Measurements from ENCODE around the gene SOD3. TPM values are rescaled to one million over a fixed set of nuclear protein-coding genes. Genes with fewer than 3 reads are reported as not detected.

The SOD3 gene
- total and polyA plus RNA-seq, 2 of the 13 experiments (the other 11 are each of a cell fraction or from before 2014, with no cell fraction given) = 0.04 TPM; not detected in 1

DNA sequence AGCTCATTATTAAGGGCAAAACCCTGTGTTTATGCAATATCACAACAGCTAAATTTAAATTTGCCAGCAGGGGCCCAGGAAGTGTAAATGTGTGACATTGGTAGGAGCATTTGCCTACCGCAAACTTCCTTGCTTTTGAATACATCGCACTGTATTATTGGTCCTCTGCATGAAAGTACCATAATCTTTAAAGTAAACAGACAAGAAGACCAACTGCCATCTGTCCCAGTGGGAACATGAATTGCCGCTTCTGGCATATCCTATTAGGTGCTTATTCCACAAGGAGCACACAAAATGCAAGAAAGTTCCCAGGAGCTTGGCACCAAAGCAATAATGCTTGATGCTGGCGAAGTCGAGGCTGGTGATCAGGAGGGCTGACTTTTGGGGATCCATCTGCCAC, 51.3 kb downstream of the SOD3 start (continued):
- TF ChIP-seq ATF2 (CRISPR knock-in tag; IDR thresholded peaks at IDR 0.05) (no peak), REST (IDR thresholded peaks at IDR 0.05; ENCODE audit: borderline replicate concordance in 1 of 2, low read depth in 1 of 2, low read length in 2 of 2) (no peak), GATAD2A (CRISPR knock-in tag; IDR thresholded peaks at IDR 0.05) (no peak), TFDP1 (CRISPR knock-in tag; IDR thresholded peaks at IDR 0.05; ENCODE audit: borderline replicate concordance) (no peak), SAFB2 (CRISPR knock-in tag; IDR thresholded peaks at IDR 0.05; ENCODE audit: borderline replicate concordance, low read depth) (no peak)

GRCh38 chr4:24849351-24849750, 54.0 kb downstream of the SOD3 start:
- no peak overlapping the region for H3K4me3 ChIP-seq (replicated peaks in 1 of 3; ENCODE audit: insufficient read depth in 1 of 3, low read depth in 2 of 3, low read length in 3 of 3)
- no peaks in the 10 kb centered on the region for H3K27me3 ChIP-seq (ENCODE audit: control insufficient read depth in 1 of 2, insufficient read depth in 2 of 2, low read length in 2 of 2)
- H3K9me3 ChIP-seq (ENCODE audit: low read length) = no peaks in the 10 kb centered on the region
- H3K79me2 ChIP-seq (ENCODE audit: insufficient read depth, low read length) = no peaks in the 10 kb centered on the region
- no peak overlapping the region for H3K27ac ChIP-seq (ENCODE audit: extremely low read length, insufficient read depth, low read length)
- FAIRE-seq = no peak
- H4K20me1 ChIP-seq (ENCODE audit: insufficient read depth, low read length) = no peaks in the 10 kb centered on the region
- ChIA-PET POLR2A (no interaction called here), CTCF (ENCODE audit: low intra/inter-chr PET ratio, low total read pairs) (no interaction called here)
- no TSS peak for BruUV-seq (replicated peaks)
- in situ Hi-C loops (cut with HindIII; ENCODE audit: extremely low pct_ligation_motif_present, low pct_unique_long_range_greater_than_20kb) = no loop called here
- no peak overlapping the region for H3K4me2 ChIP-seq (ENCODE audit: low read depth, low read length)
- 39% methylated on average over 4 of the region's 4 CpGs for WGBS (ENCODE audit: low lambda C conversion rate)
- no peaks in the 10 kb centered on the region for H3K36me3 ChIP-seq (replicated peaks in 1 of 2; ENCODE audit: control insufficient read depth in 1 of 2, insufficient read depth in 2 of 2, low read length in 2 of 2)
- ATAC-seq = no peak
- H3K4me1 ChIP-seq (ENCODE audit: insufficient read depth, low read length) = no peaks in the 10 kb centered on the region
- intact Hi-C loops (cut with micrococcal nuclease; ENCODE audit: unreplicated experiment) = no loop called here
- H3K9ac ChIP-seq (ENCODE audit: insufficient read depth, low read depth, low read length) = no peak overlapping the region
- H2AFZ ChIP-seq (ENCODE audit: low read length) = no peak overlapping the region
- no peak for DNase-seq (ENCODE audit: low spot score)
- TF ChIP-seq ZNF530 (CRISPR knock-in tag; IDR thresholded peaks at IDR 0.05; ENCODE audit: low read depth) = no peak
- TF ChIP-seq, protein P1, sequence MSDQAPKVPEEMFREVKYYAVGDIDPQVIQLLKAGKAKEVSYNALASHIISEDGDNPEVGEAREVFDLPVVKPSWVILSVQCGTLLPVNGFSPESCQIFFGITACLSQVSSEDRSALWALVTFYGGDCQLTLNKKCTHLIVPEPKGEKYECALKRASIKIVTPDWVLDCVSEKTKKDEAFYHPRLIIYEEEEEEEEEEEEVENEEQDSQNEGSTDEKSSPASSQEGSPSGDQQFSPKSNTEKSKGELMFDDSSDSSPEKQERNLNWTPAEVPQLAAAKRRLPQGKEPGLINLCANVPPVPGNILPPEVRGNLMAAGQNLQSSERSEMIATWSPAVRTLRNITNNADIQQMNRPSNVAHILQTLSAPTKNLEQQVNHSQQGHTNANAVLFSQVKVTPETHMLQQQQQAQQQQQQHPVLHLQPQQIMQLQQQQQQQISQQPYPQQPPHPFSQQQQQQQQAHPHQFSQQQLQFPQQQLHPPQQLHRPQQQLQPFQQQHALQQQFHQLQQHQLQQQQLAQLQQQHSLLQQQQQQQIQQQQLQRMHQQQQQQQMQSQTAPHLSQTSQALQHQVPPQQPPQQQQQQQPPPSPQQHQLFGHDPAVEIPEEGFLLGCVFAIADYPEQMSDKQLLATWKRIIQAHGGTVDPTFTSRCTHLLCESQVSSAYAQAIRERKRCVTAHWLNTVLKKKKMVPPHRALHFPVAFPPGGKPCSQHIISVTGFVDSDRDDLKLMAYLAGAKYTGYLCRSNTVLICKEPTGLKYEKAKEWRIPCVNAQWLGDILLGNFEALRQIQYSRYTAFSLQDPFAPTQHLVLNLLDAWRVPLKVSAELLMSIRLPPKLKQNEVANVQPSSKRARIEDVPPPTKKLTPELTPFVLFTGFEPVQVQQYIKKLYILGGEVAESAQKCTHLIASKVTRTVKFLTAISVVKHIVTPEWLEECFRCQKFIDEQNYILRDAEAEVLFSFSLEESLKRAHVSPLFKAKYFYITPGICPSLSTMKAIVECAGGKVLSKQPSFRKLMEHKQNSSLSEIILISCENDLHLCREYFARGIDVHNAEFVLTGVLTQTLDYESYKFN (CRISPR knock-in tag; conservative IDR thresholded peaks at IDR 0.05) = no peak
- no peak for TF ChIP-seq TFDP1 (CRISPR knock-in tag; IDR thresholded peaks at IDR 0.05; ENCODE audit: borderline replicate concordance)
- TF ChIP-seq ELF4 (CRISPR knock-in tag; IDR thresholded peaks at IDR 0.05; ENCODE audit: borderline replicate concordance) = no peak
- no peak for TF ChIP-seq LCORL (IDR thresholded peaks at IDR 0.05)
- no peak for TF ChIP-seq LCORL (CRISPR knock-in tag; IDR thresholded peaks at IDR 0.05)
- no peak for TF ChIP-seq ZFX (CRISPR knock-in tag; IDR thresholded peaks at IDR 0.05; ENCODE audit: low read depth)
- no peak for TF ChIP-seq TBX2 (CRISPR knock-in tag; IDR thresholded peaks at IDR 0.05; ENCODE audit: borderline replicate concordance)
